MM.1S (cell line): Measurements from ENCODE around the gene GNAT3.

ENCODE experiments used
- CTCF ChIP-seq: fragments of 300-600 bp; sonication (generic); IDR thresholded peaks from 2 replicates; pipeline ENCODE4 v1.5.1; 2016; ENCODE audit warnings: antibody characterized with exemption, low read length, mixed read lengths
- EZH2 ChIP-seq: fragments of 300-600 bp; sonication (generic); optimal IDR thresholded peaks from 2 replicates; pipeline ENCODE3; 2017; ENCODE audit warnings: low read depth, mild to moderate bottlenecking, antibody characterized with exemption, low read length, mixed read lengths

GRCh38 chr7:80458822-80459725, 52.8 kb downstream of the GNAT3 start:
- TF ChIP-seq CTCF (no peak), EZH2 (no peak)
